IMR-90 (cell line): ENCODE measurements around the gene KCTD10. TPM values are rescaled to one million over a fixed set of nuclear protein-coding genes. Genes with fewer than 3 reads are reported as not detected.

Experiments used
- ATAC-seq: fragments of 200-7000 bp; cut with Tn5 transposase; 2 replicates; pipeline ENCODE4 v1.9.1; 2020; ENCODE audit warnings: low read depth, mild to moderate bottlenecking, moderate library complexity
- BruUV-seq: library from RNA; stranded (reverse); fragments of 400-500 nt; replicated peaks from 2 replicates; lab custom pipeline; 2021; lab: Mats Ljungman, UMichigan
- CTCF ChIA-PET: fragments of 300-600 bp; formaldehyde crosslinking; extraction: SDS; loops from one replicate; lab custom pipeline; 2021; ENCODE audit warnings: antibody characterized with exemption; lab: Yijun Ruan, JAX
- POLR2A ChIA-PET: fragments of 300-600 bp; sonication (Branson Sonifier 250); formaldehyde crosslinking; loops from one replicate; lab custom pipeline; 2022; ENCODE audit warnings: antibody characterized with exemption; ENCODE audit not compliant: unreplicated experiment; lab: Charles Lee
- DNase-seq: peaks from one replicate; pipeline ENCODE4 v3.0.0; 2013
- H2AFZ ChIP-seq: replicated peaks from 2 replicates; pipeline ENCODE3; 2013; ENCODE audit warnings: low read length, mild to moderate bottlenecking; ENCODE audit not compliant: poor library complexity
- H2AK5ac ChIP-seq: 2 replicates; pipeline ENCODE4 v1.6.1; 2013; ENCODE audit warnings: low read depth, low read length, inconsistent platforms
- H2AK9ac ChIP-seq: replicated peaks from 2 replicates; pipeline ENCODE3; 2013; ENCODE audit warnings: mild to moderate bottlenecking, low read depth, low read length, moderate library complexity; ENCODE audit not compliant: poor library complexity
- H2BK120ac ChIP-seq: 2 replicates; pipeline ENCODE4 v1.6.1; 2013; ENCODE audit warnings: low read depth, low read length, inconsistent platforms
- H2BK15ac ChIP-seq: 3 replicates; pipeline ENCODE4 v1.6.1; 2013; ENCODE audit warnings: low read depth, low read length, inconsistent platforms
- H2BK20ac ChIP-seq: 2 replicates; pipeline ENCODE4 v1.6.1; 2013; ENCODE audit warnings: low read depth, mild to moderate bottlenecking, inconsistent platforms, low read length, moderate library complexity
- H2BK5ac ChIP-seq: 2 replicates; pipeline ENCODE4 v1.6.1; 2013; ENCODE audit warnings: mild to moderate bottlenecking, low read depth, low read length, inconsistent platforms; ENCODE audit not compliant: poor library complexity, severe bottlenecking
- H3K14ac ChIP-seq: replicated peaks from 2 replicates; pipeline ENCODE4 v1.6.1; 2013; ENCODE audit warnings: low read depth, low read length, inconsistent platforms
- H3K18ac ChIP-seq: 2 replicates; pipeline ENCODE4 v1.6.1; 2013; ENCODE audit warnings: low read depth, low read length, control low read depth
- H3K23ac ChIP-seq: 2 replicates; pipeline ENCODE4 v1.6.1; 2013; ENCODE audit warnings: low read depth, low read length, inconsistent platforms
- H3K27ac ChIP-seq: 2 replicates; pipeline ENCODE4 v1.5.1; 2013; ENCODE audit warnings: mild to moderate bottlenecking, control low read depth, low read length; ENCODE audit not compliant: insufficient read depth
- H3K27me3 ChIP-seq: 2 replicates; pipeline ENCODE4 v1.6.1; 2013; ENCODE audit warnings: low read length; ENCODE audit not compliant: control insufficient read depth, insufficient read depth
- H3K36me3 ChIP-seq: 2 replicates; pipeline ENCODE4 v1.6.1; 2013; ENCODE audit warnings: low read length, mixed read lengths; ENCODE audit not compliant: control insufficient read depth, insufficient read depth
- H3K4ac ChIP-seq: 2 replicates; pipeline ENCODE4 v1.6.1; 2013; ENCODE audit warnings: low read depth, low read length, inconsistent platforms
- H3K4me1 ChIP-seq: 2 replicates; pipeline ENCODE4 v1.6.1; 2013; ENCODE audit warnings: low read length, mixed read lengths; ENCODE audit not compliant: control insufficient read depth, insufficient read depth
- H3K4me2 ChIP-seq: 2 replicates; pipeline ENCODE4 v1.6.1; 2013; ENCODE audit warnings: low read depth, mild to moderate bottlenecking, control low read depth, low read length, moderate library complexity
- H3K4me3 ChIP-seq: 2 replicates; pipeline ENCODE4 v1.5.1; 2013; ENCODE audit warnings: low read depth, mild to moderate bottlenecking, control low read depth, low read length, moderate library complexity; ENCODE audit not compliant: insufficient read depth
- H3K56ac ChIP-seq: 2 replicates; pipeline ENCODE4 v1.6.1; 2013; ENCODE audit warnings: low read length, inconsistent platforms; ENCODE audit not compliant: insufficient read depth; ENCODE audit errors: extremely low read depth
- H3K79me1 ChIP-seq, 2 experiments: 2 replicates each; pipeline ENCODE4 v1.6.1; 2013; ENCODE audit warnings: low read length in 2 of 2, inconsistent platforms in 1 of 2, low read depth in 1 of 2
- H3K9ac ChIP-seq: 2 replicates; pipeline ENCODE4 v1.6.1; 2013; ENCODE audit warnings: low read depth, low read length, control low read depth
- H3K9me1 ChIP-seq: 2 replicates; pipeline ENCODE4 v1.6.1; 2013; ENCODE audit warnings: low read length, inconsistent platforms; ENCODE audit not compliant: insufficient read depth
- H3K9me3 ChIP-seq: 2 replicates; pipeline ENCODE4 v1.6.1; 2013; ENCODE audit warnings: low read length; ENCODE audit not compliant: control insufficient read depth, insufficient read depth
- H4K20me1 ChIP-seq: 2 replicates; pipeline ENCODE4 v1.6.1; 2013; ENCODE audit warnings: low read length, inconsistent platforms; ENCODE audit not compliant: insufficient read depth
- H4K5ac ChIP-seq: 2 replicates; pipeline ENCODE4 v1.6.1; 2013; ENCODE audit warnings: mild to moderate bottlenecking, low read depth, low read length, control low read depth
- H4K8ac ChIP-seq, 2 experiments: 2 replicates each; pipeline ENCODE4 v1.6.1; 2013; ENCODE audit warnings: low read depth in 2 of 2, low read length in 2 of 2, control low read depth in 1 of 2, inconsistent platforms in 1 of 2
- H4K91ac ChIP-seq: 2 replicates; pipeline ENCODE4 v1.6.1; 2013; ENCODE audit warnings: low read depth, low read length, inconsistent platforms; ENCODE audit not compliant: insufficient read depth
- CHD1 ChIP-seq: IDR thresholded peaks from 2 replicates; pipeline ENCODE4 v1.6.1; 2012; ENCODE audit warnings: low read depth, low read length, improper control_type of control experiment
- ELK1 ChIP-seq: fragments of 150-350 bp; IDR thresholded peaks from 2 replicates; pipeline ENCODE4 v1.6.1; 2016; ENCODE audit warnings: low read depth, mild to moderate bottlenecking, low read length, moderate library complexity, borderline replicate concordance
- NFE2L2 ChIP-seq: fragments of 150-350 bp; IDR thresholded peaks from 2 replicates; pipeline ENCODE4 v1.6.1; 2016; ENCODE audit warnings: low read depth, mild to moderate bottlenecking, low read length
- POLR2A ChIP-seq: IDR thresholded peaks from 2 replicates; pipeline ENCODE4 v1.6.1; 2012; ENCODE audit warnings: mild to moderate bottlenecking, low read depth, low read length
- RFX5 ChIP-seq: IDR thresholded peaks from 2 replicates; pipeline ENCODE4 v1.8.0; 2012; ENCODE audit warnings: low read depth, mild to moderate bottlenecking, low read length, moderate library complexity
- WGBS, 2 experiments: methylation state at CpG; one replicate each; pipeline versions ENCODE4 v1.1.5 to v1.1.7; 2013; ENCODE audit warnings: missing lambda C conversion rate in 2 of 2; ENCODE audit not compliant: insufficient read length in 1 of 2; ENCODE audit errors: extremely low coverage in 2 of 2; 5-methylcytosine and 5-hydroxymethylcytosine counted together
- dilution Hi-C: fragments of 300-500 bp; cut with HindIII; formaldehyde crosslinking; loops from one replicate; pipeline ENCODE4 v1.14.3; 2018; ENCODE audit warnings: low sequenced_read_pairs; ENCODE audit not compliant: unreplicated experiment
- in situ Hi-C: fragments of 300-500 bp; cut with MboI; formaldehyde crosslinking; loops from 3 replicates; pipeline ENCODE4 v1.14.3; 2019; ENCODE audit warnings: low sequenced_read_pairs, inconsistent platforms, mixed read lengths
- intact Hi-C: fragments of 100-400 bp; cut with micrococcal nuclease; formaldehyde crosslinking; loops from 2 replicates; pipeline ENCODE4 v1.10.0; 2022
- polyA plus RNA-seq, 3 experiments: library from polyadenylated mRNA; depleted of rRNA; stranded (reverse); fragments of >200 nt; gene quantifications; 2 replicates each; pipeline ENCODE4 v1.2.3, GENCODE V29; 2012; ENCODE audit warnings: low replicate concordance in 1 of 3
- total RNA-seq: library from RNA; depleted of rRNA; stranded (reverse); fragments of >200 nt; gene quantifications from 2 replicates; pipeline ENCODE4 v1.2.3, GENCODE V29; 2012

KCTD10 gene
- total and polyA plus RNA-seq, 2 of the 4 experiments (the other 2 are of a cell fraction), result 72.1 to 88.4 TPM

- TF ChIP-seq POLR2A (no peak), RFX5 (no peak), NFE2L2 (no peak), ELK1 (no peak), CHD1 (no peak)
- no peak overlapping the region for H4K8ac ChIP-seq
- H3K23ac ChIP-seq, result no peak overlapping the region
- no CpG with 5 or more reads among the region's 2 CpGs for WGBS, 2 experiments
- dilution Hi-C loops, result no loop called here
- H3K27ac ChIP-seq, result no peak overlapping the region
- H2BK5ac ChIP-seq, result no peak overlapping the region
- H3K9ac ChIP-seq, result no peak overlapping the region
- H2AK5ac ChIP-seq, result no peak overlapping the region
- H3K4me3 ChIP-seq, result no peak overlapping the region
- no peaks in the 10 kb centered on the region for H3K9me3 ChIP-seq
- peaks cover 3% of the 10 kb centered on the region; the same call in 1 of the 2 replicates for H3K9me1 ChIP-seq
- ChIA-PET CTCF (no interaction called here), POLR2A (no interaction called here)
- H3K4me2 ChIP-seq, result no peak overlapping the region
- no peaks in the 10 kb centered on the region; the same call in 1 of the 2 replicates for H3K4me1 ChIP-seq
- no peak overlapping the region for H4K5ac ChIP-seq
- peaks cover 11 to 30% of the 10 kb centered on the region in 2 experiments for H3K79me1 ChIP-seq
- H3K18ac ChIP-seq, result no peak overlapping the region
- H3K36me3 ChIP-seq, result peaks cover 32% of the 10 kb centered on the region
- no peak for DNase-seq
- in situ Hi-C loops, result no loop called here
- no peaks in the 10 kb centered on the region for H3K27me3 ChIP-seq
- no peak overlapping the region for H3K4ac ChIP-seq
- no peaks in the 10 kb centered on the region for H4K20me1 ChIP-seq
- ATAC-seq, result no peak
- no peak overlapping the region for H2AFZ ChIP-seq
- H2BK120ac ChIP-seq, result no peak overlapping the region
- no TSS peak for BruUV-seq
- H4K91ac ChIP-seq, result no peak overlapping the region
- no peak overlapping the region for H3K56ac ChIP-seq
- H2AK9ac ChIP-seq, result no peak overlapping the region
- intact Hi-C loops, result loop anchor here (5.0 kb wide), 1 partner anchor 165 kb away; no protein-coding TSS in a partner anchor
- no peak overlapping the region for H2BK20ac ChIP-seq
- no peak overlapping the region for H2BK15ac ChIP-seq
- no peak overlapping the region for H3K14ac ChIP-seq
Measured at GRCh38 chr12:109482491-109482890, 5.4 kb upstream of the KCTD10 start.
